Mucosa of descending colon (tissue), 3 donors: ENCODE data around the gene DAZAP1. TPM values are rescaled to one million over a fixed set of nuclear protein-coding genes. Genes with fewer than 3 reads are reported as not detected.
A peak's percentile ranks its signal among the peaks of the same experiment; 100 is the strongest.
"Not testable (repeated sequence)": the region's sequence is repeated elsewhere in the genome, so short reads cannot be mapped to it uniquely, and the experiment has no call there.

ENCODE experiments used
- ATAC-seq: fragments of 200-7000 bp; cut with Tn5 transposase; one replicate; pipeline ENCODE4 v1.9.1; 2020; ENCODE audit warnings: mild to moderate bottlenecking, moderate library complexity
- DNase-seq, 3 donors: peaks; one replicate each; pipeline ENCODE4 v3.0.0-alpha.2; 2020
- H3K36me3 ChIP-seq: fragments of 200-600 bp; one replicate; pipeline ENCODE4 v1.8.0; 2021; ENCODE audit warnings: low read depth, mild to moderate bottlenecking
- H3K4me1 ChIP-seq: fragments of 200-600 bp; one replicate; pipeline ENCODE4 v1.8.0; 2021; ENCODE audit warnings: low read depth, mild to moderate bottlenecking
- H3K4me3 ChIP-seq: fragments of 200-600 bp; one replicate; pipeline ENCODE4 v1.8.0; 2021; ENCODE audit warnings: mild to moderate bottlenecking
- H3K9me3 ChIP-seq: fragments of 200-600 bp; one replicate; pipeline ENCODE4 v1.8.0; 2021; ENCODE audit warnings: mild to moderate bottlenecking
- CTCF ChIP-seq: fragments of 200-600 bp; IDR thresholded peaks from one replicate; pipeline ENCODE4 v1.8.0; 2022; ENCODE audit warnings: antibody characterized with exemption, mild to moderate bottlenecking
- intact Hi-C, 2 donors: fragments of 100-400 bp; cut with DNase I in 1 of 2; cut with micrococcal nuclease in 1 of 2; formaldehyde crosslinking; loops; one replicate each; pipeline versions ENCODE4 v1.11.0 to v1.11.1; 2022; cut with DNase I, micrococcal nuclease
- total RNA-seq, 3 donors: library from RNA; stranded (reverse); fragmentation: NEBNext Ultra II Directional in 2 of 3; extraction: Animal tissue kit (Norgen Biotek cat#: 25700) in 2 of 3; gene quantifications; one replicate each; pipeline versions ENCODE4 v1.2.1 to v1.2.4, GENCODE V29; 2021 to 2023
- donor health status: DM: no; HTN: no; CAD: no; lungs with moderate emphysema.
- donor health status: DM: no; HTN: no; CAD: no.
- donor health status: DM: no; HTN: yes; CAD: no.

DAZAP1 gene
- total RNA-seq, 3 donors from 2014 or later = 117 to 123 (median 119) TPM

DNA sequence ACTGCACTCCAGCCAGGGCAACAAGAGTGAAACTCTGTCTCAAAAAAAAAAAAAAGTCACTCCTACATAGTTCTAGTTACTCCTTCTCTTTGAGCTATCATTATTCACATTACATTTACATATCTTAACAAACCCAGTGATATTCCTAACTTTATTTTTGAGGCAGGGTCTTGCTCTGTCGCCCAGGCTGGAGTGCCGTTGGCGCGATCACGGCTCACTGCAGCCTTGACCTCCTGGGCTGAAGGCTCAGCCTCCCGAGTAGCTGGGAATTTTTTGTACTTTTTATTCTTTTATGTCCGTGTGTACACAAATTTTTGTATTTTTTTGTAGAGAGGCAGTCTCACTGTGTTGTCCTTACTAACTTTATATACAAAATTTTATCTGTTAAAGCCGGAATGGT, 30.2 kb downstream of the DAZAP1 start:
- no peak for TF ChIP-seq CTCF
- H3K9me3 ChIP-seq = no peaks in the 10 kb centered on the region
- ATAC-seq (no peak), DNase-seq (no peak)
- peaks cover 20% of the 10 kb centered on the region for H3K4me1 ChIP-seq
- H3K4me3 ChIP-seq = no peak overlapping the region
- H3K36me3 ChIP-seq = peaks cover 9% of the 10 kb centered on the region
- intact Hi-C loops = no loop called here

DNA sequence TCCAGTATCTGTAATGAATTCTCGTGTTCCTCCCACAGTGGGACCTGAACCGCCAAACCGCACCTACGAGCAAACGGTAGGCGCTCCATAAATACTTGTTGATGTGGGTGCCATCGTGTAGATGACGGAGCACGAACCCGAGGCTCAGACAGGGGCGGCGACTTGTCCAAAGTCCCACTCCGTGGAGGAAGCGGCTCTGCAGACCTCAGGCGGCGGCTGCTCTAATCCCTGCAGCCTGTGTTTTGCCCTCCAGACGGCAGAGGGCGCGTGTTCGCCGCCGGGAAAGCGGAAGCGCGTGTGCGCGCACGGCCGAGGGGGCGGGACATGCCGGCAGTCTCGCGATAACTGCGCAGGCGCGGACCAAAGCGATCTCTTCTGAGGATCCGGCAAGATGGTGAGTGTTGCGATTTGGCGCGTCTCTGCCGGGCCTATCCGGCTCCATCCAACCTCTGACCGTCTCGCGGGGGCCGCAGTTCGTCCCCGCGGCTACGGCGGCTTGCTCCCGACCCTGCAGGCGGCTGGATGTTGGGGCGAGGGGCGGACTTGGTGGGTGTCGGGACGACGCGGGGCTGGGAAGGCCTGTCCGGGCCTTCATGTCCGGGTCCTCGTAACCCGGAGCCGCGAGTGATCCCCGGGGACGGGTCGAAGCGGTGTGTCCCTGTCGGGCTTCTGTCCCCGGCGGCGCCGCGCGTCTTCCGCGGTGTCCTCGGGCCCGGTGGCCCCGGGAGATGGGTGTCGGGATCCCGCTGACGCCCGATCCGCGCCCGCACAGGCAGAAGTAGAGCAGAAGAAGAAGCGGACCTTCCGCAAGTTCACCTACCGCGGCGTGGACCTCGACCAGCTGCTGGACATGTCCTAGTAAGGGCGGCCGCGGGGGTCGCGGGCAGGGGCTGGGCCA, 30.9 kb downstream of the DAZAP1 start, which contains the start of gene RPS15:
RPS15 (plus strand) TSS at position 362 of the 898 bp plus-strand sequence; CDS start at position 392, 30 bp downstream.
- H3K9me3 ChIP-seq = no peaks in the 10 kb centered on the region
- intact Hi-C loops = no loop called here

DNA sequence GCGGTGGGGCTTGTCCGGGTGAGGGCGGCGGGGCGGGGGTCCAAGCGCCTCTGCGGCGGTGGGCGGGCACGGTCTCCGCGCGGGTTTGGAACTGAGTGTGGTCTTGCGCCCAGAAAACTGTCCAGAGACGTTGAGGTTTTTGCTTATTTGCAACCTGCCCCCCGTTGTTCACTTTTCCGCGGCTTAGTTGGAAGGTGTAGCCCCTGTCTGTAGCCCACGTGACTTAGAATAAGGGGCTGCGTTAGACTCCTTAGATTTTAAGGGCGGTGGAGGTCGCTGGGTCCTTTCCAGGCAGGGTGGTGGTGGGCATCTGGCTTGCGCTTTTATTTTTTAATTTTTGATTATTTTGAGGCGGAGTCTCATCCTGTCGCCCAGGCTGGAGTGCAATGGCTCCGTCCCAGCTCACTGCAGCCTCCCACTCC, 31.6 kb downstream of the DAZAP1 start:
- Histone ChIP-seq H3K36me3 (peaks cover 9% of the 10 kb centered on the region), H3K9me3 (no peaks in the 10 kb centered on the region), H3K4me3 (peak overlapping the region; percentile 90), H3K4me1 (peaks cover 20% of the 10 kb centered on the region)
- ATAC-seq (no peak), DNase-seq (no peak)
- TF ChIP-seq CTCF = no peak
- intact Hi-C loops = no loop called here

More for the DNA sequence above, 30.9 kb downstream of the DAZAP1 start, which contains the start of gene RPS15:
- ATAC-seq (peak; percentile 97), DNase-seq (peak; percentile 96 to 98 (median 97))
- peak within 1 kb of the TSS; percentile 90 for H3K4me3 ChIP-seq
- peaks cover 20% of the 10 kb centered on the region for H3K4me1 ChIP-seq
- TF ChIP-seq CTCF = peak; percentile 96
- peaks cover 9% of the 10 kb centered on the region for H3K36me3 ChIP-seq

GRCh38 chr19:1439525-1440417, 32.4 kb downstream of the DAZAP1 start:
- intact Hi-C loops, H3K36me3 ChIP-seq, H3K9me3 ChIP-seq, H3K4me3 ChIP-seq, ATAC-seq: not testable (repeated sequence)
- peak in 1 of 3 donors; percentile 55 for DNase-seq
- H3K4me1 ChIP-seq = peaks cover 20% of the 10 kb centered on the region

GRCh38 chr19:1440418-1440801, 33.0 kb downstream of the DAZAP1 start:
- no peaks in the 10 kb centered on the region for H3K9me3 ChIP-seq
- no peak overlapping the region for H3K4me3 ChIP-seq
- no peak for ATAC-seq
- TF ChIP-seq CTCF = no peak
- H3K36me3 ChIP-seq = peaks cover 9% of the 10 kb centered on the region
- DNase-seq = peak in 1 of 3 donors; percentile 43
- H3K4me1 ChIP-seq = peaks cover 22% of the 10 kb centered on the region
- intact Hi-C loops = no loop called here
